Measurements from ENCODE around the gene WBP2. TPM values are rescaled to one million over a fixed set of nuclear protein-coding genes. Genes with fewer than 3 reads are reported as not detected.
"Not testable (repeated sequence)": the region's sequence is repeated elsewhere in the genome, so short reads cannot be mapped to it uniquely, and the experiment has no call there.

WBP2 gene
- total RNA-seq, 1 experiment from 2014 or later = 49.5 TPM

DNA sequence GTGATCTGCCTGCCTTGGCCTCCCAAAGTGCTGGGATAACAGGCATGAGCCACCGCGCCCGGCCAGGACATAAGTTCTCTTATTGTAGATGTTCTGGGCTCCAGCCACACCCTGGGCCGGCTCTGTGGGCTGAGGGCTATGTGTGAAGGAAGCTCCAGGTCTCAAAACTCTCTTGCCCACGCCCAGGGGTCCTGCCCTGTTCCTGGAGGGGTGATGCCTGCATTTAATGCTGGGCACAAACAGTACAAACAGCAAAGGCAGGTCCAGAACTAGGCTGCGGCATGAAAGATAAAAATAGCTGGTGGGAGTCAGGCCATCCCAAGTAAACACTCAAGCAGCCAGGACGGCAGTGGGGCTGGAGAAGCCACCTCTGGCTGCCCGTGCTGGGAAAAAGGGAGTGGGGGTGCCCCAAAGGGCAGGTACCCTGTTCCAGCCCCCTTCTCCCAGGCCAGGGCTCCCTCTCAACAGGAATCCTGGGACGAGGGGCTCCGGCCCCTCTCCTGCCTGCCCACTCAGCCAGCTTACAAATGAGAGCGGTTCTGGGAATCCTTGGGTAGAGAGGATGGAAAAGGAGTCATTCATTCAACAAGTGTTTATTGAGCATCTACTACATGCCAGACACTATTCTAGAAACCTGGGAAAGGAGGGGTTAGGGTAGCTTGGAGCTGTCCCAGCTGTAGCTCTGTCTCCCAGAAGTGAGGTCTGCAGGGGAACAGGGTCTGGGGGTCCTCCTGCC is 18.6 kb upstream of the WBP2 start:
- in situ Hi-C loops (cut with HindIII; ENCODE audit: low pct_unique_long_range_greater_than_20kb, low sequenced_read_pairs) = no loop called here
- no peak for DNase-seq (ENCODE audit: low read depth, low spot score)

DNA sequence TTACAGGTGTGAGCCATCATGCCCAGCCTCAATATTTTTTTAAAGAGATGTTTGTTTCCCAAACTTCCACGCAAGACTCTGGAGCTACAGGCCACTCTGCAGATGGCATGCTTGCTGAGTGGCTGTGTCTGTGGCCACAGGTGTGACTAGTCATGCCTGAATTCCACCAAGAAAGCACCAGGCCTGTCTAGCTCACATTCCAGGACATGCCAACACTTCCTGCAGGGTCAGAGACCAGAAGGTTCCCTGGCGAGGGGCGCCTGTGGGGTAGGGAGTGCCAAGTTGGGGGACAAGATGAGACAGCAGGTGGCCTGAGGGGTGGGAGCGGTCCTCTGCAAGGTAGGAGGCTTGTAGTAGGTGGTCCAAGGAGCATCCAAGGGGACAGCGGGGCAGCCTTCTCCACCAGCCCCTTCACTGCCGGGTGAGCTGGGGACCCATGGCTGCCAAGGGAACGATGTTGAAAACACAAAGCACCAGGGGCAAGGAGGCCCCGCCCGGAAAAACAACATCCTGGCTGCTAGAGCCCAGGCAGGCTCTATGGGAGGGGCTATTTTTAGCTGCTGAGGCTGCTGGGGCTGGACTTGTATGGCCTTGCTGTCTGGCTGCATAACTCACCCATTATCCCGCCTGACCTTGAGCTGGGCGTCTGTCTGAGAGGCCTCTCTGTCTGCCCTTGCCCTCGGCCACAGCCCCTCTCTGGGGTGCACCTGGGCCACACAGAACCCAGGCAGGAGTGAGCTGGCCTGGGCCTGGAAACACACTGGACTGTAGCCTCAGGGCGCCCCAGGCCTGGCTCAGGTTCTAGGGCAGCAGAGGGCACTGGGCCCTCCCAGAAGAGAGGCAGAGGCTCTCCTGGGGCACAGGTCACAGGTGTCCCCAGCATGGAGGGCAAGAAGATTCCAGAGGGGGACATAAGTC is 17.6 kb upstream of the WBP2 start:
- in situ Hi-C loops (cut with HindIII; ENCODE audit: low pct_unique_long_range_greater_than_20kb, low sequenced_read_pairs) = no loop called here
- DNase-seq (ENCODE audit: low read depth, low spot score) = peak; percentile 89

DNA sequence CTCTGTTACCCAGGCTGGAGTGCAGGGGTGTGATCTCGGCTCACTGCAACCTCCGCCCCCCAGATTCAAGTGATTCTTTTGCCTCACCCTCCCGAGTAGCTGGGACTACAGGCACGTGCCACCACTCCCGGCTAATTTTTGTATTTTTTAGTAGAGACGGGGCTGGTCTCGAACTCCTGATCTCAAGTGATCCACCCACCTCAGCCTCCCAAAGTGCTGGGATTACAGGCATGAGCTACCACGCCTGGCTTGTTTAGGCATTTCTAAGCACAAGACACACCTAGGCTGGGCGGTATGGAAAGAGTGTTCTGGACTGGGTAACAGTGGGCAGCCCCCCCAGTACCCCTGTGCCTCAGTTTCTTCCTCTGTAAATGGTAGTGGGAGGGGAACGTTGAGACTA is 15.1 kb upstream of the WBP2 start:
- in situ Hi-C loops (cut with HindIII; ENCODE audit: low pct_unique_long_range_greater_than_20kb, low sequenced_read_pairs); DNase-seq (ENCODE audit: low read depth, low spot score): not testable (repeated sequence)

DNA sequence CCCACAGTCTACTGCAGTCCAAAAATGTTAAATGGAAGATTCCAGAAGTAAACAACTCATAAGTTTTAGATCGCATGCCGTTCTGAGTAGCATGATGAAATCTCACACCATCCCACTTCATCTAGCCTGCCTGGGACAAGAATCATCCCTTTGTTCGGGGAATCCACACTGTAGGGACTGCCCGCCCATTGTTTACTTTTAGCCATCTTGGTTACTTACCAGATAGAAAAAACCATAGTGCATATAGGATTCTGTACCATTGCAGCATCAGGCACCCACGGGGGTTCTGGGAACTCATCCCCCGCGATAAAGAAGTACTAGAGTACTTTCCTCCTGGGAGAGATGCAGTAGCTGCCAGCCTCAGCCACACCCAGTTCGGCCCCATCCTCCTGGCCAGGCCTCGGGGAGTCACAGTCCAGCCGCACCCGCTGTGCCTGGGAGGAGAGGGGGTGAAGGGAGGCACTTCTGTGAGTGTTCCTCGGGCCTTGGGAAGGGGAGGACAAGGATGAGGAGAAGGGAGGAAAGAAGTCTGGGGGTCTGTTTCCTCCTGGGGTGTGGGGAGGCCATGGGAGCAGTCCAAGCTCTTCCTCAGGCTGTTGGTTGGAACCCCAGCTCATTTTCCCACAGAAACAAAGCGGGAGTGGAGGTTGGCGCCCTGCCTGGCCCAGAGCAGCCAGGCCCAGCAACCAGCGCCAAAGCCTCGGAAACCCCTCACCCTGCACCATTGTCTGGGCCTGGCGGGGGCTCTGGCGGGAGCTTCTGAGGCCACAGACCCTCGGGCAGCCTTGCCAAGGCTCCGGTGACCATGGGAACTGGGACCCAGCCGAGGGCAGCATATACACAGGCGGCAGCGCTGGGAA is 14.4 kb upstream of the WBP2 start:
- in situ Hi-C loops (cut with HindIII; ENCODE audit: low pct_unique_long_range_greater_than_20kb, low sequenced_read_pairs) = no loop called here
- peak; percentile 91 for DNase-seq (ENCODE audit: low read depth, low spot score)

DNA sequence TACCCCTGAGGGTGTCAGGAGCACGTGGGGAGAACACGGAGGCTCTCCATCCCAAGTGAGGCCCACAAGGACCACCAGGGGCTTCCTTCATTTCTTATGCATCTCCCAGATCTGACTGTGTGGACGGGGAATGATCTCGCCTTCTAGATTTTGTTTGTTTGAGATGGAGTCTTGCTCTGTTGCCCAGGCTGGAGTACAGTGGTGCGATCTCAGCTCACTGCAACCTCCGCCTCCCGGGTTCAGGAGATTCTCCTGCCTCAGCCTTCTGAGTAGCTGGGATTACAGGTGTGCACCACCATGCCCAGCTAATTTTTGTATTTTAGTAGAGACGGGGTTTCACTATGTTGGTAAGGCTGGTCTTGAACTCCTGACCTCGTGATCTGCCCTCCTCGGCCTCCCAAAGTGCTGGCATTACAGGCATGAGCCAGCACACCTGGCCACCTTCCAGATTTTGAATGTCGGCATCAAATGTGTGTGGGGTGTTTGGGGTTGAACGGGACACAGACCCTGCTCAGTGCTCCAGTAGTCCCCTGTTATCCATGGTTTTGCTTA is 13.7 kb upstream of the WBP2 start:
- in situ Hi-C loops (cut with HindIII; ENCODE audit: low pct_unique_long_range_greater_than_20kb, low sequenced_read_pairs) = not testable (repeated sequence)

DNA sequence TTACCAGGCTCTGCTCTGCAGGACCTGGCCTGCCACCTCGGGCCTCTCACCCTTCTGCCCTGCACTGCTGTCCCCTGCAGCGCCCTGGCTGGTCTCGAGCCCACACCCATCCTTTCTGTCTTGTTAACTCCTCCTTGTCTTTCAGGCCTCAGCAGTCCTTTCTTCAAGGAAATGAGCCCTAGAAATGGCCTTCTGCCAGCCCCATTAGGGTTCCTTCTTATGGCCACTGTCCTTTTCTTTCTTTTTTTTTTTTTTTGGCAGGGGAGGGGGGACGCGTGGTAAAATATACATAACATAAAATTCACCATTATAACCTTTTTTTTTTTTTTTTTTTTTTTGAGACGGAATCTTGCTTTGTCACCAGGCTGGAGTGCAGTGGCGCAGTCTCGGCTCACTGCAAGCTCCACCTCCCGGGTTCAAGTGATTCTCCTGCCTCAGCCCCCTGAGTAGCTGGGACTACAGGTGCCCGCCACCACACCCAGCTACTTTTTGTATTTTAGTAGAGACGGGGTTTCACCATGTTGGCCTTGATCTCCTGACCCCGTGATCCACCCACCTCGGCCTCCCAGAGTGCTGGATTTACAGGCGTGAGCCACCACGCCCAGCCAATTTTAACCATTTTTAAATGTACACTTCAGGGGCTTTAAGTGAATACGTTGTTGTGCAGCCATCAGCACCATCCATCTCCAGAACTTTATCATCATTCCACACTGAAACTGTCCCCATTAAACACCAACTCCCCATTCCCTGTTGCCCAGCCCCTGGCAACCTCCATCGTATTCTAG is 10.5 kb upstream of the WBP2 start:
- DNase-seq (ENCODE audit: low read depth, low spot score); in situ Hi-C loops (cut with HindIII; ENCODE audit: low pct_unique_long_range_greater_than_20kb, low sequenced_read_pairs): not testable (repeated sequence)

More for the DNA sequence above, 13.7 kb upstream of the WBP2 start:
- DNase-seq (ENCODE audit: low read depth, low spot score) = not testable (repeated sequence)

DNA sequence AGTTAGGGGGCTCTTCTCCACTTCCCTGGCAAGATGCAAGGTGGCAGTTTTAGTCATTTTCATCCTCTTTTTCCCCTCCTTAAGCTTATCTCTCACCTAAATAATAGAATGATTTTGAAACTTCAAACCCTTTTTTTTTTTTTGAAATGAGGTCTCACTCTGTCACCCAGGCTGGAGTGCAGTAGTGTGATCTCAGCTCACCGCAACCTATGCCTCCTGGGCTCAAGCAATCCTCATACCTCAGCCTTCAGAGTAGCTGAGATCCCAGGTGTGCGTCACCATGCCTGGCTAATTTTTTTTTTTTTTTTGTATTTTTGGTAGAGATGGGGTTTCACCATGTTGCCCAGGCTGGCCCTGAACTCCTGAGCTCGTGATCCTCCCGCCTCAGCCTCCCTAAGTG is 9.8 kb upstream of the WBP2 start:
- DNase-seq (ENCODE audit: low read depth, low spot score); in situ Hi-C loops (cut with HindIII; ENCODE audit: low pct_unique_long_range_greater_than_20kb, low sequenced_read_pairs): not testable (repeated sequence)

DNA sequence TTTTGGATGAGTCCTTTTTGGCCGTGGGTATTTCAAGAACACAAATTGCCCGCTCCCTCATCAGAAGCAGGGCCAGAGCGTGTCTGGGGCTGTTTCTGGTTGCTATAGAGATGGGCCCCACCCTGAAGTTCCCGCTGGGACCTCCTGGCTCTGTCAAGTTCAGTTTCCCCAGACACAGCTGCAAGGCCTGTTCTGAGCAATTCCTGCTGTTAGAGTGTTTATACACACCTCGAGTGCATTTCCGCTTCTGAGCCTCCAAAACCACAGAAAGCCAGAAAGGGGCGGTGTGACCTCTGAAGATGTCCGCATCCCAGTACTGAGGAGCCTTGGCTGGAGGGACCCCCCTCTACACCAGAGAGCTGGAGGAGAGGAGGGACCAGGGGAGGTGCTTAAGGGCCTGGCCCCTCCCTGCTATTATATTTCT is 9.3 kb upstream of the WBP2 start:
- in situ Hi-C loops (cut with HindIII; ENCODE audit: low pct_unique_long_range_greater_than_20kb, low sequenced_read_pairs) = no loop called here
- DNase-seq (ENCODE audit: low read depth, low spot score) = no peak

DNA sequence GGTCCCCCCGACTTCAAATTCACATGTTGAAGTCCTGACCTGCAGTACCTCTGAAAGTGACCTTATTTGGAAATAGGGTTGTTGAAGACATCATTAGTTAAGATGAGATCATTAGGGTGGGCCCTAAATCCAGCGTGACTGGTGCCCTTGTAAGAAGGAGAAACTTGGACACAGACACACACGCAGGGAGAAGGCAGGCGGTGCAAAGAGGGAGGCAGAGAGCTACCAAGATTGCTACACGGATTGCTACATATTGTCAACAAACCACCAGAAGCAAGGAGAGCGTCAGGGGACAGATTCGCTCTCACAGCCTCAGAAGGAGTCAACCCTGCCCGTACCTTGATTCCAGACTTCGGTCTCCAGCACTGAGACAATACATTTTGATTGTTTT is 6.8 kb upstream of the WBP2 start:
- no peak for DNase-seq (ENCODE audit: low read depth, low spot score)
- in situ Hi-C loops (cut with HindIII; ENCODE audit: low pct_unique_long_range_greater_than_20kb, low sequenced_read_pairs) = no loop called here

DNA sequence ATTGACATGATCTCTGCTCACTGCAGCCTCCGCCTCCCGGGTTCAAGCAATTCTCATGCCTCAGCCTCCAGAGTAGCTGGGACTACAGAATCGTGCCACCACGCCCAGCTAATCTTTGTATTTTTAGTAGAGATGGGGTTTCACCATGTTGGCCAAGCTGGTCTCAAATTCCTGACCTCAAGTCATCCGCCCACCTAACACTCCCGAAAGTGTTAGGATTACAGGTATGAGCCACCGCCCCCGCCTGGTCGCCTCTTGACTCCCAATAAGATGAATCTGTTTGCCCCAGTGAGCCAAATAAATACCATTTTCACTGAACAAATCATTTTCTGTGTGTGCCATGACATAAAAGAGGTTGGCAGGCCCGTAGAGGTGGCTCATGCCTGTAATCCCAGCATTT is 4.2 kb upstream of the WBP2 start:
- DNase-seq (ENCODE audit: low read depth, low spot score); in situ Hi-C loops (cut with HindIII; ENCODE audit: low pct_unique_long_range_greater_than_20kb, low sequenced_read_pairs): not testable (repeated sequence)

DNA sequence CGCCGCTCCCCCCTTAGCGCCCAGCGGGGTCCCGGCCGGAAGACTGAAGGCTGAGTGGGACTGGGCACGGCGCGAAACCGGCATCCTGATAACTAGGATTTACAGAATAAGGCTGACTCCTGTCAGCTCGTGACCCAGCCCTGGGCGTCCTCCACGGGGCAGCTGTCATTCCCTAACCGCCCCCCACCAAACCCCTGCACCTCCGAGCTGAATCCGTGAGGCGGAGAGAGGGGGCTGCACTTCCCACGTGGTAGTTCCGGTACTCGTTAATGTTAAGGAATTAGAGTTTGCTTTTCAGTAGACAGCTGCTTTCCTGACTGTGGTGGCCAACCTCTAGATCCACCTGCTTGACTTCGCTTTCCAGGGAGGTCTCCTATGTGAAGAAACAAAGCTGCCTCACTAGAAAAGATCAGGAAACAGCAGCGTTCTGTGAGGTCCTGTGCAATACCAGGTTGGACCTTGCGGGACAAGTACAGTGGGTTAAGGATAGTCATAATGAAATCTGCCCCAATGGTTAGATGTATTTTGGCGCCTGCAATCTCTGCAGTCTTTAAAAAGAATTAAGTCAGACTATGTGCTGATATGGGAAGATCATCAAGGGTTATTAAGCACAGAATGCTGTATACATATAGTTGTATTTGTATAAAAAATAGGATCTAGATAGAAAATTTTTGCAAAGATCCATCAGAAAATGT is 1.1 kb upstream of the WBP2 start:
- DNase-seq (ENCODE audit: low read depth, low spot score) = peak; percentile 64
- in situ Hi-C loops (cut with HindIII; ENCODE audit: low pct_unique_long_range_greater_than_20kb, low sequenced_read_pairs) = no loop called here

DNA sequence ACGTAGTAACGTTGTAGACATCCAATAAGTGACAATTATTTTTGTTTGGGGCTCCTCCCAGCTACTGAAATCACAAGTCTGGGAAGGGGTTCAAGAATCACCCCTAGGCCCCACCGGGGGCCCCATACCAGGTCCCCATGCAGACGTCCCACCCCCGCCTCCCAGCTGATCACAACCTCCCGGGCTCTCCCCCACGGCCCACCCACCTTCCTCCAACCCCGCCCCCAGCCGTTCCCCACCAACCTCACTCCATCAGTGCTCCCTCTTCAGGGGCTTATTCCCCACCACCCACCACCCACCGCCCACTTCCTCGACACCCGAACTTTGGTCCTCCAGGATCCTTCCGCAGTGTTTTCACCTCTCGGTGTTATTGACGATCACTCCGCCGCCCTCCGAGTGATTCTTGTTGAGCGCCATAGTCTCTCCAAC is 240 bp downstream of the WBP2 start:
- in situ Hi-C loops (cut with HindIII; ENCODE audit: low pct_unique_long_range_greater_than_20kb, low sequenced_read_pairs) = no loop called here
- DNase-seq (ENCODE audit: low read depth, low spot score) = no peak

DNA sequence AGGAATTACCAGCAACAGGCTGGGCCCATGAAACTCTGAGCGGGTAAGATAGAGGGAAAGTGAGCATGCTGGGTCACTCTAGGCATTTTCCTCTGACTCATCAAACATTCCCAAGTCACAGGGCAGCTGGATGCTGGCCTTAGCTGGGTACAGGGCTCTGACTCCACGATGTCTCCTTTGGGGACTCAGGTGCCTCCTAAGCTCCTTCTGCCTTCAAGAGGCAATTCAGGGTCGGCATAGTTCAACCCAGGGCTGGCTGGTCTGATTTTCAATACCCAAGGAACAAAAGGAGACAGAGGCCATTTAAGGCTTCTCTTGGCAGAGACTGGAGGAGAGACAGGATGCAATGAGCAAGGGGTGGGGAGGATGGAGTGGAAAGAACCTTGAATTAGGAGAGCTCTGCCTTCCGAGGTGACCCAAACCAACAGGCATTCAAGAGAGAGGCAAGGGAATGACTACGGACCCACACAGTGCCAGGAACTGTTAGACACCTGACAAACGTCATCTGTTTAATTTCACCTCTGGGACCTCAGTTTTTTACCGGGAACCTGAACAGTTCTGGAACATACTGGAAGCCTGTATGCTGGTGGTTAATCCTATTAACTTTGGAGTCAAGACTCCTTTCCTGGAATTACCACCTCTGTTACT is 910 bp downstream of the WBP2 start:
- DNase-seq (ENCODE audit: low read depth, low spot score) = peak; percentile 56
- in situ Hi-C loops (cut with HindIII; ENCODE audit: low pct_unique_long_range_greater_than_20kb, low sequenced_read_pairs) = no loop called here

DNA sequence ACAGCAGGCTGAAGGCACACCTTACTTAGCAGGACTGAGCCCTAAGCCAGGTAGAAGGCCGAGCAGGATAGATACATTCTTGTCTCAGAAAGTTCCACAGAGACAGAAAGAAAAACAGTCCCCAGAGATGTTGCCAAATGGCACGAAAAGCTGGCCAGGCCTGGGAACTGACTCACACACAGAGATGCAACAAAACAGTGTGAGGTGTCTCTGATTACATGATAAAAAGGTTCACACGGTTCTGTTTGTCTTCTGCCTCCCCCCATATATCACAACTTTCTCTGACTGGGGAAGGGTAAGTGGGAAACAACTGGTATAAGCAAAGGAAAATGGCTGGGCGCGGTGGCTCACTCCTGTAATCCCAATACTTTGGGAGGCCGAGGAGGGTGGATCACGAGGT is 1.7 kb downstream of the WBP2 start:
- no peak for DNase-seq (ENCODE audit: low read depth, low spot score)
- in situ Hi-C loops (cut with HindIII; ENCODE audit: low pct_unique_long_range_greater_than_20kb, low sequenced_read_pairs) = no loop called here

DNA sequence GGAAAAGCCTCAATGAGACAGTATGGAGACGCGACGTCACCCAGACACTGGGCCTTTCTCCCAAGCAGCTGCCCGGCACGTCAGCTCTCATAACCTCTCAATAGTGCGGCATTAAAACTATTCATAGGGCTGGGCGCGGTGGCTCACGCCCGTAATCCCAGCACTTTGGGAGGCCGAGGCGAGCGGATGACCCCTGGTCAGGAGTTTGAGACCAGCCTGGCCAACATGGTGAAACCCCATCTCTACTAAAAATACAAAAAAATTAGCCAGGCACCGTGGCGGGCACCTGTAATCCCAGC is 3.5 kb downstream of the WBP2 start:
- DNase-seq (ENCODE audit: low read depth, low spot score); in situ Hi-C loops (cut with HindIII; ENCODE audit: low pct_unique_long_range_greater_than_20kb, low sequenced_read_pairs): not testable (repeated sequence)
